Prostate gland (tissue), 2 donors: ENCODE measurements around the gene ITFG2. TPM values are rescaled to one million over a fixed set of nuclear protein-coding genes. Genes with fewer than 3 reads are reported as not detected.

ENCODE experiments used
- DNase-seq: peaks from one replicate; pipeline ENCODE4 v3.0.0-alpha.2; 2019; ENCODE audit warnings: low spot score
- H3K27ac ChIP-seq, 2 donors: fragments of 200-600 bp; sonication (generic); 2 replicates each; pipeline ENCODE4 v1.5.1; 2017 to 2019
- H3K27me3 ChIP-seq: fragments of 200-600 bp; sonication (generic); replicated peaks from 2 replicates; pipeline ENCODE4 v1.5.1; 2019; ENCODE audit not compliant: insufficient read depth
- H3K36me3 ChIP-seq, 2 donors: fragments of 200-600 bp; sonication (generic); 1 replicate in 1 of 2; 2 replicates in 1 of 2; pipeline versions ENCODE4 v1.5.1 to v1.8.1; 2017 to 2019
- H3K4me1 ChIP-seq: fragments of 200-600 bp; sonication (generic); replicated peaks from 2 replicates; pipeline ENCODE4 v1.5.1; 2019
- H3K4me3 ChIP-seq, 2 donors: fragments of 200-600 bp; sonication (generic); 2 replicates each; pipeline ENCODE4 v1.5.1; 2017 to 2019
- H3K9me3 ChIP-seq: fragments of 200-600 bp; sonication (generic); 2 replicates; pipeline ENCODE4 v1.5.1; 2017
- CTCF ChIP-seq, 4 experiments: fragments of 200-600 bp in 2 of 4; fragments of 450-650 bp in 2 of 4; sonication (generic) in 2 of 4; IDR thresholded peaks; 1 replicate in 3 of 4; 2 replicates in 1 of 4; pipeline ENCODE4 v1.5.1; 2016 to 2019; ENCODE audit warnings: antibody characterized with exemption in 4 of 4, mild to moderate bottlenecking in 2 of 4, moderate library complexity in 2 of 4
- POLR2A ChIP-seq: fragments of 450-650 bp; IDR thresholded peaks from one replicate; pipeline ENCODE4 v1.6.1; 2016; ENCODE audit warnings: antibody characterized with exemption, mild to moderate bottlenecking
- POLR2AphosphoS5 ChIP-seq: sonication (generic); formaldehyde crosslinking; IDR thresholded peaks from one replicate; pipeline ENCODE4 v1.6.1; 2017; ENCODE audit warnings: antibody characterized with exemption
- WGBS: methylation state at CpG from one replicate; pipeline ENCODE4 v1.1.5; 2018; 5-methylcytosine and 5-hydroxymethylcytosine counted together
- intact Hi-C: fragments of 100-400 bp; cut with DNase I; formaldehyde crosslinking; loops from one replicate; pipeline ENCODE4 v1.14.2; 2022
- total RNA-seq, 2 donors: library from RNA; depleted of rRNA; stranded (reverse); fragments of >200 nt; gene quantifications; one replicate each; pipeline ENCODE4 v1.1.0, GENCODE V29; 2016

ITFG2 gene
- total RNA-seq, 2 donors from 2014 or later = 41.5 to 46.5 TPM

GRCh38 chr12:2823483-2823882 lies 11.0 kb downstream of the ITFG2 start:
- H3K27me3 ChIP-seq = no peaks in the 10 kb centered on the region
- peaks cover 6 to 26% of the 10 kb centered on the region in 2 donors for H3K36me3 ChIP-seq
- WGBS = 63% methylated on average over 7 of the region's 7 CpGs
- H3K27ac ChIP-seq = no peak overlapping the region
- intact Hi-C loops = no loop called here
- TF ChIP-seq POLR2AphosphoS5 (no peak), POLR2A (no peak), CTCF (IDR thresholded peaks at IDR 0.05) (no peak)
- no peak overlapping the region for H3K4me3 ChIP-seq
- no peak for DNase-seq
- no peaks in the 10 kb centered on the region for H3K9me3 ChIP-seq
- H3K4me1 ChIP-seq = no peaks in the 10 kb centered on the region

- H3K4me3 ChIP-seq = no peak overlapping the region
- TF ChIP-seq CTCF (IDR thresholded peaks at IDR 0.05) (no peak), POLR2AphosphoS5 (no peak), POLR2A (no peak)
- H3K27ac ChIP-seq = no peak overlapping the region
- H3K4me1 ChIP-seq = no peaks in the 10 kb centered on the region
- DNase-seq = no peak
- 68% methylated on average over 6 of the region's 6 CpGs for WGBS
- no peaks in the 10 kb centered on the region for H3K27me3 ChIP-seq
- H3K9me3 ChIP-seq = no peaks in the 10 kb centered on the region
- intact Hi-C loops = no loop called here
- peaks cover 6 to 26% of the 10 kb centered on the region in 2 donors for H3K36me3 ChIP-seq
Observed at GRCh38 chr12:2824541-2824940, 12.1 kb downstream of the ITFG2 start.

- intact Hi-C loops = no loop called here
- WGBS = 63% methylated on average over 4 of the region's 4 CpGs
- DNase-seq = no peak
- Histone ChIP-seq H3K27ac (no peak overlapping the region), H3K27me3 (no peaks in the 10 kb centered on the region), H3K36me3 (peaks cover 6 to 26% of the 10 kb centered on the region in 2 donors), H3K4me3 (no peak overlapping the region), H3K4me1 (no peaks in the 10 kb centered on the region), H3K9me3 (no peaks in the 10 kb centered on the region)
- TF ChIP-seq POLR2A = no peak
- no peak for TF ChIP-seq CTCF (IDR thresholded peaks at IDR 0.05)
- TF ChIP-seq POLR2AphosphoS5 = no peak
Observed at GRCh38 chr12:2825132-2825531, 12.7 kb downstream of the ITFG2 start.

GRCh38 chr12:2826036-2826435 lies 13.6 kb downstream of the ITFG2 start:
- Histone ChIP-seq H3K36me3 (peaks cover 6 to 26% of the 10 kb centered on the region in 2 donors), H3K27me3 (no peaks in the 10 kb centered on the region), H3K4me3 (no peak overlapping the region), H3K9me3 (no peaks in the 10 kb centered on the region), H3K27ac (no peak overlapping the region), H3K4me1 (no peaks in the 10 kb centered on the region)
- DNase-seq = no peak
- 92% methylated on average over 3 of the region's 3 CpGs for WGBS
- intact Hi-C loops = no loop called here
- TF ChIP-seq POLR2AphosphoS5 = no peak

GRCh38 chr12:2826721-2827515 lies 14.4 kb downstream of the ITFG2 start:
- Histone ChIP-seq H3K27ac (no peak overlapping the region), H3K36me3 (peaks cover 6 to 26% of the 10 kb centered on the region in 2 donors)
- WGBS = 87% methylated on average over 14 of the region's 14 CpGs

More at GRCh38 chr12:2826721-2827515, 14.4 kb downstream of the ITFG2 start:
- DNase-seq = no peak
- no peaks in the 10 kb centered on the region for H3K4me1 ChIP-seq
- no peak overlapping the region for H3K4me3 ChIP-seq
- intact Hi-C loops = no loop called here
- H3K9me3 ChIP-seq = no peaks in the 10 kb centered on the region
- no peaks in the 10 kb centered on the region for H3K27me3 ChIP-seq
- TF ChIP-seq POLR2A (no peak), CTCF (IDR thresholded peaks at IDR 0.05) (no peak), POLR2AphosphoS5 (no peak)
